Colonic mucosa (tissue), 4 donors: Measurements from ENCODE around the gene METRNL. TPM values are rescaled to one million over a fixed set of nuclear protein-coding genes. Genes with fewer than 3 reads are reported as not detected.
"Not testable (repeated sequence)": the region's sequence is repeated elsewhere in the genome, so short reads cannot be mapped to it uniquely, and the experiment has no call there.

Source experiments
- DNase-seq: peaks from one replicate; pipeline ENCODE4 v3.0.0-alpha.2; 2020
- H3K27ac ChIP-seq: fragments of 200-600 bp; one replicate; pipeline ENCODE4 v1.8.0; 2021
- H3K27me3 ChIP-seq: fragments of 200-600 bp; one replicate; pipeline ENCODE4 v1.8.0; 2021
- H3K36me3 ChIP-seq: fragments of 200-600 bp; one replicate; pipeline ENCODE4 v1.8.0; 2021
- H3K4me1 ChIP-seq: fragments of 200-600 bp; one replicate; pipeline ENCODE4 v1.8.0; 2021; ENCODE audit warnings: mild to moderate bottlenecking
- H3K4me3 ChIP-seq: fragments of 200-600 bp; one replicate; pipeline ENCODE4 v1.8.0; 2021
- H3K9ac ChIP-seq, 2 donors: one replicate each; pipeline ENCODE4 v1.7.0; 2013; ENCODE audit warnings: control low read depth in 2 of 2, low read depth in 2 of 2, low read length in 2 of 2
- H3K9me3 ChIP-seq: fragments of 200-600 bp; one replicate; pipeline ENCODE4 v1.8.0; 2021
- intact Hi-C: fragments of 100-400 bp; cut with DNase I; formaldehyde crosslinking; loops from one replicate; pipeline ENCODE4 v1.14.1; 2022
- total RNA-seq, 2 donors: library from RNA; stranded (reverse); fragmentation: NEBNext Ultra II Directional in 1 of 2; extraction: Animal tissue kit (Norgen Biotek cat#: 25700) in 1 of 2; gene quantifications; one replicate each; pipeline ENCODE4 v1.2.1, GENCODE V29; 2021
- TF ChIP-seq, protein P1 (sequence below): fragments of 200-600 bp; IDR thresholded peaks from one replicate; pipeline ENCODE4 v1.8.0; 2022; ENCODE audit warnings: antibody characterized with exemption, mild to moderate bottlenecking
- donor health status: healthy.
- donor health status: DM: no; HTN: no; CAD: no.
- donor health status: DM: no; HTN: no; CAD: no.

METRNL gene
- total RNA-seq, 2 donors from 2014 or later: 84.2 to 87.2 TPM

DNA sequence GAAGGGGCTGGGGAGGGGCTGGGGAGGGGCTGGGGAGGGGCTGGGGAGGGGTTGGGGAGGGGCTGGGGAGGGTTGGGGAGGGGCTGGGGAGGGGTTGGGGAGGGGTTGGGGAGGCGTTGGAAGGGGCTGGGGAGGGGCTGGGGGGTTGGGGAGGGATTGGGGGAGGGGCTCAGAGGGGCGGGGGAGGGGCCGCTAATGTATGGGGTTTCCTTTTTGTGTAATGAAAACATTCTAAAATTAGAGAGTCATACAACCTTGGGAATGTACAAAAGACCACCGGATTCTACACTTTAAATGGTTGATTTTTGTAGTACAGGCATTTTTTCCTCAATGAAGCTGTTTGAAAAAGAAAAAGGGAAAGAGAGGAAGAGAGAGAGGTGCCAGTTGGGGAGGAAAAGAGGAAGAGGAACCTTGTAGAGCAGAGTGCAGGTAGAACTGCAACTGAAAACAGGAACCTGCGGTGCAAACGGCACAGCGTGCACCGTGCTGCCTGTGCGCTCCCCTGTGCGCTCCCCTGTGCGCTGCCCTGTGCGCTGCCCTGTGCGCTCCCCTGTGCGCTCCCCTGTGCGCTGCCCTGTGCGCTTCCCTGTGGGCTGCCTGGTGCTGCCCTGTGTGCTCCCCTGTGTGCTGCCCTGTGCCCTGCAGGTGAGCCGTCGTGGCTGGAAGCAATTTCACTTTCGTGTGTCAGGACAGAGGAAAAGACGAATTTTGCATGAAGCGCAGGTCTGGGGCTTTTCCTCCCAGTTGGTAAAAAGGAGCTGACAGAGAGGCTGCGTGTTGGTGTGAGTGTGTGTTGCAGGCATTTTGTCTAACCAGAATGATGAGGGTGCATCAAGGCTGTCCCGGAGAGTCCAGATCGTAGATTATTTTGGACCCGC lies 40.8 kb downstream of the METRNL start:
- H3K4me3 ChIP-seq: no peak overlapping the region
- H3K4me1 ChIP-seq: no peaks in the 10 kb centered on the region
- no peak overlapping the region for H3K9ac ChIP-seq
- TF ChIP-seq, protein P1, sequence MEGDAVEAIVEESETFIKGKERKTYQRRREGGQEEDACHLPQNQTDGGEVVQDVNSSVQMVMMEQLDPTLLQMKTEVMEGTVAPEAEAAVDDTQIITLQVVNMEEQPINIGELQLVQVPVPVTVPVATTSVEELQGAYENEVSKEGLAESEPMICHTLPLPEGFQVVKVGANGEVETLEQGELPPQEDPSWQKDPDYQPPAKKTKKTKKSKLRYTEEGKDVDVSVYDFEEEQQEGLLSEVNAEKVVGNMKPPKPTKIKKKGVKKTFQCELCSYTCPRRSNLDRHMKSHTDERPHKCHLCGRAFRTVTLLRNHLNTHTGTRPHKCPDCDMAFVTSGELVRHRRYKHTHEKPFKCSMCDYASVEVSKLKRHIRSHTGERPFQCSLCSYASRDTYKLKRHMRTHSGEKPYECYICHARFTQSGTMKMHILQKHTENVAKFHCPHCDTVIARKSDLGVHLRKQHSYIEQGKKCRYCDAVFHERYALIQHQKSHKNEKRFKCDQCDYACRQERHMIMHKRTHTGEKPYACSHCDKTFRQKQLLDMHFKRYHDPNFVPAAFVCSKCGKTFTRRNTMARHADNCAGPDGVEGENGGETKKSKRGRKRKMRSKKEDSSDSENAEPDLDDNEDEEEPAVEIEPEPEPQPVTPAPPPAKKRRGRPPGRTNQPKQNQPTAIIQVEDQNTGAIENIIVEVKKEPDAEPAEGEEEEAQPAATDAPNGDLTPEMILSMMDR: no peak
- no peaks in the 10 kb centered on the region for H3K27me3 ChIP-seq
- no peaks in the 10 kb centered on the region for H3K36me3 ChIP-seq
- no peaks in the 10 kb centered on the region for H3K9me3 ChIP-seq
- intact Hi-C loops: no loop called here
- H3K27ac ChIP-seq: no peak overlapping the region
- DNase-seq: no peak

DNA sequence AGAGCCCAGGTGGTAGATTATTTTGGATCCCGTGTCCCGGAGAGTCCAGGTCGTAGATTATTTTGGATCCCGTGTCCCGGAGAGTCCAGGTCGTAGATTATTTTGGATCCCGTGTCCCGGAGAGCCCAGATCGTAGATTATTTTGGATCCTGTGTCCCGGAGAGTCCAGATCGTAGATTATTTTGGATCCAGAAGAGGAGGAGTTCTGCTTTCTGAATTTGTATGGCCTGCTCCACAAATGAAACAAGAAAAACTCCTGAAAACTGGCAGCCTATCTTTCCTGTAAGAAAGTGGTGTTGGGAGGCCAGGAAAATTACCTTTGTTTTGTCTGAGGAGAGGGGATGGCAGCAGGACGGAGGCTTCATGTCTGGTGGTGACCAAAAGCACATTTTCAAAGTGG lies 42.1 kb downstream of the METRNL start:
- intact Hi-C loops, H3K4me3 ChIP-seq, H3K9me3 ChIP-seq, H3K4me1 ChIP-seq, H3K27me3 ChIP-seq, H3K36me3 ChIP-seq, H3K9ac ChIP-seq, H3K27ac ChIP-seq, DNase-seq: not testable (repeated sequence)

DNA sequence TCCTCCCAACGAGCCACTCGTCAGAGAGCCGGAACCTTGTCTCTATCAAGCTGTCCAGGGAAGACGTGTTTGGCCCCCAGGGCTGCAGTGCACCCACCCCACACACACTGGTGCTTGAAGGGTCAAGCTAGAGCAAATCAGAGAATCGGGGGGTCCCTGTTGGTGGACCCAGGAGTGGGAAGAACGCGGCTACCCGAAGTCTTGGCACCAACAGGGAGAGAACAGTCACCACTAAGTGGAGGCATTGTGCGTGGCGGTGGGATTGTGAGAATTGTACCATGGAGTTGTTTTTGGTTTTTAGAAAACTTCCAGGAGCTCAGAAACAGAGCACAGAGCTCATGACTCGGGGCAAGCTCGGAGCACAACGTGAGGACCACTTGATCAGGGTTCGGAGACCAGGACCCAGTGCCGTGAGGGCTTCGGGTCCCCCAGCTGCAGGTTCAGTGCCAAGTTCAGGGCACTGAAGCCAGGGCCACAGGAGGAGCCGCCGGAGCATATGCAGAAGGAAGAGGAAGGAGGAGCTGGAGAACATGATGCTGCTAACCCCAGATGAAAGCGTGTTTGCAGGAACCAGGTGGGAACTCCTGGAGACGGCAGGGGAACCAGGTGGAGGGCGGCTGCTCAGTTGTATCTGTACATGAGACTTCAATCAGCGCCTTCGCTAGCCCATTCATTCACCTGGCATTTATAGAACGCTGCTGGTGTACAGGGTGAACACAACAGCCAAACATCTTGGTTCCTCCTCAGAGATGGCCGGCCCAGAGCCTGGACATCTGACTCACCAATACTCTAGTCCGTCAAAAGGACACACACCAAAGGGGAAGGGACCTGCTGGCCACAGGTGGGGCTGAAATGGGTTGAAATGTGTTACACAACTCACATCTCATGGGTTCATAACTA lies 42.8 kb downstream of the METRNL start:
- TF ChIP-seq, protein P1: no peak
- Histone ChIP-seq H3K36me3 (no peaks in the 10 kb centered on the region), H3K27me3 (no peaks in the 10 kb centered on the region), H3K9ac (no peak overlapping the region), H3K4me1 (no peaks in the 10 kb centered on the region), H3K27ac (no peak overlapping the region), H3K4me3 (no peak overlapping the region), H3K9me3 (no peaks in the 10 kb centered on the region)
- intact Hi-C loops: no loop called here
- DNase-seq: no peak

DNA sequence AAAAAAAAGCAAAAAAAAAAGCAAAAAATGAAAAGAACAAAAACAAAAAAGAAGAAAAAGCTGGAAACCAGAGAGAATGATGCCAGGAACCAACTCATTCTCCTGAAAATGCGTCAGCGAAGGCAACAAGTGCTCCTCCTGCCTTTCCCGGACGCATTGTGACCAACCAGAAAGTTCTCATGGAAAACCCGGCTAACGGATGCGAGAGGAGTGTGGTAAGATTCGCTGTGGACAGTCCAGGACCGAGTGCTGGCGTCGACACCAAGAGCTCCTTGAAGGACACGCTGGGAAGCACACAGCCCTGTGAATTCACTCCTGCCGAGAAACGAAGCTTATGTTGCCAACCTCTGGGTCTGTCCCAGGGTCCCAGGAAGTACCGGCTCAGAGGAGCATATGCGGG lies 43.4 kb downstream of the METRNL start:
- no peak overlapping the region for H3K27ac ChIP-seq
- no peaks in the 10 kb centered on the region for H3K9me3 ChIP-seq
- no peaks in the 10 kb centered on the region for H3K27me3 ChIP-seq
- no peak for DNase-seq
- TF ChIP-seq, protein P1: no peak
- H3K36me3 ChIP-seq: no peaks in the 10 kb centered on the region
- no peak overlapping the region for H3K9ac ChIP-seq
- H3K4me3 ChIP-seq: no peak overlapping the region
- intact Hi-C loops: no loop called here
- H3K4me1 ChIP-seq: no peaks in the 10 kb centered on the region

DNA sequence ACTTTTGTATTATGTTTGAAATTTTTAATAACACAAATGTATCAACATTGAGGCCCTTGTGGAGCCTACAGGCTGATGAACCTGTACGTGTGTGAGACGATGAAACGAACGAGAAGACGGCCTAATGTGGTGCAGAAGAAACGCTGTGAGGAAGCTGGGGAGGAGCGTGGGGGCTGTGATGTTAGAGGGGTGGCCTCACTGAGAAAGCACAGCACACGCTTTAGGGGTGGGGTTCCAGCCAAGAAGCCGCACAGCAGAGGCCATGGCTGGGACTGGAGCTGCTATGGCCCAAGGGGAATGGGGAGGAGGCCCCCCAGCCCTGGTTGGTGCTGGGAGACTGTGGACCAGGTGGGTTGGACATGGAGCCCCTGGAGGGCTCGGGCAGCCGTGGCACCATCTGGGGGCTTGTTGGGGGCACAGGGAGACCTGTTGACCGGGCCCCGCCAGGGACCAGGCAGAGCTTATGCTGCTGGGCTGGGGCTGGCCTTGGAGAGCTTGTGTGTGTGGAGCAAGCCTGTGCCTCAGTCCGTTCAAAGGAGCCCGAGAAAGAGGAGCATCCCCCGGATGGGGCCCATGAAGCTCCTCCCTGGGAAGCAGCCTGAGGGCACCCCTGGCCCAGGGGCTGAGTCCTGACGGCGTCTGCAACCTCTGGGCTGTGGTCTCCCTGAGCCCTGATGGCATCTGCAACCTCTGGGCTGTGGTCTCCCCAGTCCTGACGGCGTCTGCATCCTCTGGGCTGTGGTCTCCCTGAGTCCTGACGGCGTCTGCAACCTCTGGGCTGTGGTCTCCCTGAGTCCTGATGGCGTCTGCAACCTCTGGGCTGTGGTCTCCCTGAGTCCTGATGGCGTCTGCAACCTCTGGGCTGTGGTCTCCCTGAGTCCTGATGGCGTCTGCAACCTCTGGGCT lies 44.7 kb downstream of the METRNL start:
- Histone ChIP-seq H3K9me3 (no peaks in the 10 kb centered on the region), H3K27ac (no peak overlapping the region), H3K9ac (no peak overlapping the region), H3K4me1 (no peaks in the 10 kb centered on the region), H3K4me3 (no peak overlapping the region), H3K36me3 (no peaks in the 10 kb centered on the region), H3K27me3 (no peaks in the 10 kb centered on the region)
- TF ChIP-seq, protein P1: no peak
- intact Hi-C loops: no loop called here
- DNase-seq: no peak
